NCI-H1048 (cell line): Measurements from ENCODE around the gene HNRNPA1.
"Not testable (repeated sequence)": the region's sequence is repeated elsewhere in the genome, so short reads cannot be mapped to it uniquely, and the experiment has no call there.

ENCODE experiments used
- DNase-seq: peaks from one replicate; lab custom pipeline; 2025; lab: John Stamatoyannopoulos, UW

HNRNPA1 gene

DNA sequence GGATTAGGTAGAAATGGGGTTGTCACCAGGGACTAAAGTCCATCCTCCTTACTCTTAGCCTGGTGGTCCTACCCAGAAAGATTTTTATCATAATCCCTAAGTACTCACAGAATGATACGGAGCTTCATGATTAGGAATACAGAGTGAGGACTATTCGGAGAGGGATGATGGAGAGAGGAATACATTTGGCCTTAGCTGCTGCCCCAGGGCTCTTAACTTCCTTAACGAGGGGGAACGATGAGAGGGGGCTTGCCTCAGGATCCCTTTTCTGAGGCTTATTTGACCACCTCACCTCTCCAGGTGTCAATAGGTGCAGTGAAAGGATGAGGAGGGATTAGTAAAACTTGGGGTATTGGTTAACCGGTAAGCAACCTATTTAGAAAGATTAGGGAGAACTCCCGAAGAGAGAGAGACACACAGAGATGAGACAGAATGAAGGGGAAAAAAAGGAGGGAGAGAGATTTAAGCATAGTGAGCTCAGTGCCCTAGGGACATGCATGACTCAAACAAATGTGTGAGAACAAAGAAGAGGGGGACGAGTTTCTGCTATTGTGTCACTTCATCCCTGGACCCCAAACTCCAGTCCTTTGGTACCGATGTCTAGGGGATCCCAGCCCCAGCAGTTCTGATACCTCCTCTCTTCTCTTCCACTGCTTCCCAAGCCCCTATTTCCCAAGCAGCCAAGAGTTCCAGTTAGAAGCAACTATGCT, 19.1 kb downstream of the HNRNPA1 start:
- no peak for DNase-seq

- no peak for DNase-seq
Observed at GRCh38 chr12:54300225-54300731, 19.8 kb downstream of the HNRNPA1 start.

GRCh38 chr12:54300732-54301427, 20.4 kb downstream of the HNRNPA1 start, which contains the start of gene NFE2:
NFE2 (minus strand) TSS chr12:54301015; CDS start chr12:54295248, 5,767 bp downstream.
- no peak for DNase-seq

DNA sequence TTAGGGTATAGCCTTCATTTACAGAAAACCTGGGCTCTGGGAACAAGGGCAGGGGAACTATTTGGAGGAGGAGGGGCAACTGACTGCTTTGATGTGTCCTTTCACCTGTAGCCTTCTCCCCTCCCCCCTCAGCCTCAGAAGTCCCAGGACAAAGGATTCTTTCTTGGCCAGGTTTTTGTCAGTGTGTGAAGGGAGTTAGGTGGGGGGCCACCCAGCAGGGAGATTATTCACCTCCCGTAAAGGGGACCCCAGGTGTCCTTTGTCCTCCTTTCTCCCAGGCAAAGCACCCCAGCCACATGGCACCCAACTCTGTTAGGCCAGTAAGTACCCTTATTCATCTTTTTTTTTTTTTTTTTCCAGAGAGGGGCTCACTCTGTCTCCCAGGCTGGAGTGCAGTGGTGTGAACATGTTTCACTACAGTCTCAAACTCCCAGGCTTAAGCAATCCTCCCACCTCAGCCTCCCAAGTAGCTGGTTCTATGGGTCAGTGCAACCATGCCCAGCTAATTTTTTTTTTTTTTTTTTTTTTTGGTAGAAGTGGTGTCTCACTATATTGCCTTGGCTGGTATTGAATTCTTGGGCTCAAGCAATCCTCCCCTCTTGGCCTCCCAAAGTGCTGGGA, 21.0 kb downstream of the HNRNPA1 start:
- DNase-seq: no peak

DNA sequence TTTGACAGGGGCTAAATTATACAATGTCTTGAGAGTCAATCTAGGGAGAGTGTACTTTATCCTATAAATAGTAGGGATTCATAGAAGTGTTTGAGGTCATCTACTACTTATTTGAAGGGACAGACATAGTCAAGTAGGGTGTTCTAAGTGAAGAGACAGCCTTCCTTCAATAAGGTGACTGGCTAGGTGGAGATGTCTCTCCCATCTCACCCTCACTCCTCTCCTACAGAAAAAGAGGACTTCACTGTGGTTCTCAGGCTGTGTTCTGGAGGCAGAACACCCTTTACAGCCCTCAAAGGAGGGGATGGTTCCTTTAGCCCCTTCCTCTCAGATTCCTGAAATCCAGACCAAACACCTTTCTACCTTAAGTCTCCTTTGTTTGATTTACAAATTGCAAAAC, 23.1 kb downstream of the HNRNPA1 start:
- DNase-seq: no peak

GRCh38 chr12:54304187-54304810, 23.8 kb downstream of the HNRNPA1 start:
- no peak for DNase-seq

GRCh38 chr12:54306925-54307741, 26.6 kb downstream of the HNRNPA1 start:
- no peak for DNase-seq

- no peak for DNase-seq
Observed at GRCh38 chr12:54311051-54311450, 30.5 kb downstream of the HNRNPA1 start.

DNA sequence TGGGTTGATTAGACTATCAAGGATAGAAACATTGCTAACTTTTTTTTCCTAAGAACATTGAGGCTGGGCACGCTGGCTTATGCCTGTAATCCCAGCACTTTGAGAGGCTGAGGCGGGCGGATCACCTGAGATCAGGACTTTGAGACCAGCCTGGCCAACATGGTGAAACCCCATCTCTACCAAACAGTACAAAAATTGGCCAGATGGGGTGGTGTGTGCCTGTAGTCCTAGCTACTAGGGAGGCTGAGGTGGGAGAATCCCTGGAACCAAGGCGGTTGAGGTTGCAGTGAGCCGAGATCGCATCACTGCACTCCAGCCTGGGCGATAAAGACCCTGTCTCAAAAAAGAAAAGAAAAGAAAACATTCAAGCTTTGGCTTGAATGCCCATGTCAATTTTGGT, 31.8 kb downstream of the HNRNPA1 start:
- not testable (repeated sequence) for DNase-seq

- no peak for DNase-seq
Observed at GRCh38 chr12:54321363-54321762, 40.8 kb downstream of the HNRNPA1 start.

GRCh38 chr12:54324617-54325441, 44.3 kb downstream of the HNRNPA1 start, which contains the start of gene COPZ1:
COPZ1 (plus strand) TSS chr12:54325131; CDS start chr12:54325164, 33 bp downstream.
- DNase-seq: peak; percentile 97

- not testable (repeated sequence) for DNase-seq
Observed at GRCh38 chr12:54325442-54326109, 45.0 kb downstream of the HNRNPA1 start.

- DNase-seq: no peak
Observed at GRCh38 chr12:54328595-54329337, 48.2 kb downstream of the HNRNPA1 start.

- DNase-seq: no peak
Observed at GRCh38 chr12:54329759-54330158, 49.2 kb downstream of the HNRNPA1 start.

DNA sequence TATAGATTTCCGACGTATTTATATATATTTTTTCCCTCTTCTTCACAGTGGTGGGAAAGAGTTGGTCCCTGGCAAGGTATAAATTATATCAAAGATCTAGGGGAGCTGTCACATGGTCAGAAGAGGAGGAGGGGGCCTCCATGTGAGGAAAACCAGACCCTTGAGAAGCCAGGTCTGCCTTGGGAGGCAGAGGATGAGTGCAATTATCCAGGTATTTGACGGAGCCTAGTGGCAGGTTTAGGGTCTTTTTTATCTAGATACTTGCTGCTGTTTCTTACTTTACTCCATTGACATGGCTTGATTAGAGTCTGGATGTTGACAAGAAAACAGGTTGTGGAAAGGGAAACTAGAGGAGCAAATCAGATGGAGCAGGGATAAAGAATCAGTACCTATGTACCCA, 49.9 kb downstream of the HNRNPA1 start:
- DNase-seq: no peak

DNA sequence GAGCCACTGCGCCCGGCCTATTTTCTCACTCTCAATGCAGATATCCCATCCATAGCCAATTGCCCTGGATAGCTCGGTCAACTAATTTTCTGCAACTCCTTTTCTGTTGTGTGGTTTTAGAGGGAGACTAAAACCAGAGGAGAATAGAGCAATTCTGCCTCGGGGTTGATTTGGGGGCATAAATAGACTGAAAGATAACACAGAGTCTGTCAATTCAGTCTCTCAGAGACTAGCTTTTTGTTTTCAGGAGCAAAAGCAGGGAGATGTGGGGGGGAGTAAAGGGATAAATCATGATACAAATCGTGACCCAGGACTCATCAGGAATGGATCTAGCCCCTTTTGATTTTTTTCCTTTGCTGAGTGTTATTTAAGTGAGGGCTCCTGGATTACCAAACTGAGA, 50.9 kb downstream of the HNRNPA1 start:
- DNase-seq: no peak

GRCh38 chr12:54333420-54334034, 53.0 kb downstream of the HNRNPA1 start:
- no peak for DNase-seq
